Gastroesophageal sphincter (tissue), 3 donors: ENCODE results near the gene PANK1.

Experiments used
- EP300 ChIP-seq: sonication (generic); formaldehyde crosslinking; IDR thresholded peaks from one replicate; pipeline ENCODE4 v1.6.1; 2017; ENCODE audit warnings: antibody characterized with exemption, mild to moderate bottlenecking
- POLR2A ChIP-seq, 2 donors: fragments of 450-650 bp; IDR thresholded peaks; one replicate each; pipeline ENCODE4 v1.6.1; 2017; ENCODE audit warnings: antibody characterized with exemption in 2 of 2, mild to moderate bottlenecking in 2 of 2, moderate library complexity in 1 of 2
- TF ChIP-seq, protein P1 (sequence below), 4 experiments: fragments of 200-600 bp in 2 of 4; fragments of 450-650 bp in 2 of 4; sonication (generic) in 1 of 4; IDR thresholded peaks; one replicate each; pipeline ENCODE4 v1.5.1; 2017 to 2019; ENCODE audit warnings: antibody characterized with exemption in 4 of 4, mild to moderate bottlenecking in 2 of 4, moderate library complexity in 2 of 4

DNA sequence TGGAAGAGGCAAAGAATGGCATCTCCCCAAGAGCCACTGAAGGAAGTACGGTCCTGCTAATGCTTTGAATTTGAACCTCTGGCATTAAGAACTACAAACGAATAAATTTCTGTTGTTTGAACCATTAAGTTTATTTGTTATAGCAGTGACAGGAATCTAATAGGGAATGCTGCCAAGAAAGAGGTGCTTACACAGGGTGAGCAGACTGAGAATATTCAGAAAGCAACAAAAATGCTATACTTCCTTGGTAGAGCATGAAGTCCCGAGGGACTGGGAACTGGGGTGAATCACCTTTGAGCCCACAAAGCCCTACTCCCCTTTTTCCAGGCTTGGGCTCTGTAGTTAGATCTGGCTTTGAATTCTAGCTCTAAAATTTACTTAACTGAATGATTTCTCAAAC lies 45.0 kb downstream of the PANK1 start:
- TF ChIP-seq POLR2A (IDR thresholded peaks at IDR 0.05) = no peak
- TF ChIP-seq, protein P1, sequence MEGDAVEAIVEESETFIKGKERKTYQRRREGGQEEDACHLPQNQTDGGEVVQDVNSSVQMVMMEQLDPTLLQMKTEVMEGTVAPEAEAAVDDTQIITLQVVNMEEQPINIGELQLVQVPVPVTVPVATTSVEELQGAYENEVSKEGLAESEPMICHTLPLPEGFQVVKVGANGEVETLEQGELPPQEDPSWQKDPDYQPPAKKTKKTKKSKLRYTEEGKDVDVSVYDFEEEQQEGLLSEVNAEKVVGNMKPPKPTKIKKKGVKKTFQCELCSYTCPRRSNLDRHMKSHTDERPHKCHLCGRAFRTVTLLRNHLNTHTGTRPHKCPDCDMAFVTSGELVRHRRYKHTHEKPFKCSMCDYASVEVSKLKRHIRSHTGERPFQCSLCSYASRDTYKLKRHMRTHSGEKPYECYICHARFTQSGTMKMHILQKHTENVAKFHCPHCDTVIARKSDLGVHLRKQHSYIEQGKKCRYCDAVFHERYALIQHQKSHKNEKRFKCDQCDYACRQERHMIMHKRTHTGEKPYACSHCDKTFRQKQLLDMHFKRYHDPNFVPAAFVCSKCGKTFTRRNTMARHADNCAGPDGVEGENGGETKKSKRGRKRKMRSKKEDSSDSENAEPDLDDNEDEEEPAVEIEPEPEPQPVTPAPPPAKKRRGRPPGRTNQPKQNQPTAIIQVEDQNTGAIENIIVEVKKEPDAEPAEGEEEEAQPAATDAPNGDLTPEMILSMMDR (IDR thresholded peaks at IDR 0.05) = no peak
- no peak for TF ChIP-seq EP300
